CD4-positive, alpha-beta T cell treated with Interleukin-6 at 100 ng/mL for 8 hours (primary cell): ENCODE data around the gene DNAH14.
"Not testable (repeated sequence)": the region's sequence is repeated elsewhere in the genome, so short reads cannot be mapped to it uniquely, and the experiment has no call there.

ENCODE experiments used
- DNase-seq: peaks from one replicate; pipeline ENCODE4 v3.0.0-alpha.2; 2020; ENCODE audit warnings: mixed read lengths, low spot score

Gene DNAH14

DNA sequence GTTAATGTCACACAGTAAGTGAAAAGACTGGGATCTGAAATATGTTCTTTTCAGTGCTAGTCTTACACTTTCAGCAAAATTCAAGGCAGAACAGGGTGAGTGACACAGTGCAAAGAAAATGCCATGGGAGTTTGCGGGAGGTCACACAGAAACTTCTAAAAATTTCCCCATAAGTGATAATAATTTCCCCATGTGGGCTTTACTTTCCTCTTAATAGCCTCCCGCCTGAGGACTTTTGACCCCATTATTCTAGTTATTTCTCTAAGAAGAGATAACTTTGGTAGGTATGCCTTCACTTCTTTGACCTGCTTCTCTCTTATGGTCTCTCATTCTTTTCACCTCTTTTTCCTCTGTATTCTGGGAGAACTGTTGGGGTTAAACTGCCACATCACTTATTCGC lies 8.1 kb upstream of the DNAH14 start:
- DNase-seq, result no peak

DNA sequence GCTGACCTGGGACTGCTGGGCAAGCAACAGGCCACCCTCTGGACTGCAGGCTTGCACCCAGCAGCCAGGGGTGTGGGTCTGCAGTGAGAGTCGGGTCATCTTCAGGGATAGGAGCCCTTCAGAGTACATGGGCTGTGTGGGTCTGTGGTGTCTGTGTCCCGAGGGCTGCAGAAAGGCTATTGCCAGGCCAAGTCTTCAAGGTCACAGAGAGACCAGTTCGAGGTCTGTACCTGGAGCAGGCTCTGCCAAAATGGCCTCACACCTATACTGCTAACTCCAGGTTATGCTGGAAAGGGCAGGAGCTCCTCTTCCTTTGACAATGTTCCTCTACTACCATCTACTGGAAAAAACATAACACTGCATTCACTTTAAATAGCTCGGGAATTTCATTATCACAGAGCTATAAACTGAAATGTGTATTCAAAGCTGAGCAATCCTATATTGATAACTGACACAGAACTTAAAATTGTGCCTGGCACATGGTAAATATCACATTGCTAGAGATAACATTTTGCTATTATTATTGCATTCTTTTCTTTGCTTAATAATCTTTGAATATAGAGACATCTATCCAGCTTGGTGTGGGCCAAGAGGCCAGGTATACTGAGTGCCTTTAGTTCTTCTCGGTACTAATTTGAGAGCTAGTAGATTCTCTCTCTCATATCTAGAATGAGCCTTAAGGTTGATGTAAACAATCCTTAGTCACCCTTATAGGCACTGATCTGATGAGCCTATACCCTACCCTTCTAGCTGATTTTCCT lies 6.9 kb upstream of the DNAH14 start:
- no peak for DNase-seq

DNA sequence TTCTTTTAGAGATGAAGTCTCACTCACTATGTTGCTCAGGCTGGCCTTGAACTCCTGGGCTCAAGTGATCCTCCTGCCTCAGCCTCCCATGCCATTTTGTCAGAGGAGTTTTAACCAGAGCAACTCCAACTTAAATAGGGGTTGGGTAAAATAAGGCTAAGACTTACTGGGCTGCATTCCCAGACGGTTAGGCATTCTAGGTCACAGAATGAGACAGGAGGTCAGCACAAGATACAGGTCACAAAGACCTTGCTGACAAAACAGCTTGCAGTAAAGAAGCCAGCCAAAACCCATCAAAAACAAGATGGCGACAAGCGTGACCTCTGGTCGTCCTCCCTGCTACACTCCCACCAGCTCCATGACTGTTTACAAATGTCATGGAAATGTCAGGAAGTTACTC lies 5.7 kb upstream of the DNAH14 start:
- no peak for DNase-seq

DNA sequence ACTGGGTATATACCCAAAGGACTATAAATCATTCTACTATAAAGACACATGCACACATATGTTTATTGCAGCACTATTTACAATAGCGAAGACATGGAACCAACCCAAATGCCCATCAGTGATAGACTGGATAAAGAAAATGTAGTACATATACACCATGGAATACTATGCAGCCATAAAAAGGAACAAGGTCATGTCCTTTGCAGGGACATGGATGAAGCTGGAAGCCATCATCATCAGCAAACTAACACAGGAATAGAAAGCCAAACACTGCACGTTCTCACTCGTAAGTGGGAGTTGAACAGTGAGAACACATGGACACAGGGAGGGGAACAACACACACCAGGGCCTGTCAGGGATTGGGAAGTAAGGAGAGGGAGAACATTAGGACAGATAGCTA lies 1.8 kb upstream of the DNAH14 start:
- DNase-seq, result not testable (repeated sequence)

DNA sequence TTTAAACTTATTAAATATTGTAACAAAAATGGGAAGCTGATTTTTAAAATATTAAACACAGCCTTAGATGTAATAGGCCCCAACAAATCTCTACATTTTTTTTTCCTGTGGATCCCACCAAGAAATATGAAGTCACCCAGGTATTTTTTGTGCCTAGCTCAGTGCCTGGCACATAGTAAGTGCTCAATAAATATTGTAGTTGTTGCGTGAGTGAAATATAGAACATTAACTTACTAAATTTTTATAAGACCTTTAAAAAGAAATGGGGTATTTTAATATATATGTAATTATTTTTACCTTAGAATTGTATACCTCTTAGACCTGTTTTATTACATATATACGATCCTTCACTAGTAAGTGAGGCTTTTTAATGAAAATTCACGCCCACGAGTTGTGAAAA lies 569 bp upstream of the DNAH14 start:
- no peak for DNase-seq

DNA sequence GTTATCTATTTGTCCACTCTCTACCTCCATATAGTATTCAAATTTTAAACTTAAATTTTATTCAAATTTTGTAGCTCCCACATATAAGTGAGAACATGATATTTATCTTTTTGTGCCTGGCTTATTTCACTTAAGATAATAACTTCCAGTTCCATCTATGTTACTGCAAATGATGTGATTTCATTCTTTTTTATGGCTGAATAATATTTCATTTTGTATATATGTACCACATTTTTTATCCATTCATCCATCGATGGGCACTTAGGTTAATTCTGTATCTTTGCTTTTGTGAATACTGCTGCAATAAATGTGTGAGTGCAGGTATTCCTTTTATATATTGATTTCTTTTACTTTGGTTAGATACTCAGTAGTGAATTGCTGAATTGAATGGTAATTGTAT lies 2.1 kb downstream of the DNAH14 start:
- DNase-seq, result no peak

DNA sequence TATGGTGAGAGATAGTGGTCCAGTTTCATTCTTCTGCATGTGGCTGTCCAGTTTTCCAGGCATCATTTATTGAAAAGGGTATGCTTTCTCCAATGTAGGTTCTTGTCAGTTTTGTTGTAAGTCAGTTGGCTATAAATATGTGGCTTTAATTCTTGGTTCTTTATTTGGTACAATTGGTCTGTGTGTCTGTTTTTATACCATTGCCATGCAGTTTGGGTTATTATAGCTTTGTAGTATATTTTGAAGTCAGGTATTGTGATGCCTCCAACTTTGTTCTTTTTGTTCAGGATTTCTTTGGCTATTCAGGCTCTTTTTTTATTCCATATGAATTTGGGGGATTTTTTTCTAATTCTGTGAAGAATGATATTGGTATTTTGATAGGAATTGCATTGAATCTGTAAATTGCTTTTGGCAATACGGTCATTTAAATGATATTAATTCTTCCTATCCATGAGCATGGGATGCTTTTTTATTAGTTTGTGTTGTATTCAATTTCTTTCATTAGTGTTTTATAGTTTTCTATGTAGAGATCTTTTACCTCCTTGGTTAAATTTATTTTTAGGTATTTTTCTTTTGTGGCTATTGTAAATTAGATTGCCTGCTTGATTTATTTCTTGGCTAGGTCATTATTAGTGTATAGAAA lies 3.3 kb downstream of the DNAH14 start:
- no peak for DNase-seq

DNA sequence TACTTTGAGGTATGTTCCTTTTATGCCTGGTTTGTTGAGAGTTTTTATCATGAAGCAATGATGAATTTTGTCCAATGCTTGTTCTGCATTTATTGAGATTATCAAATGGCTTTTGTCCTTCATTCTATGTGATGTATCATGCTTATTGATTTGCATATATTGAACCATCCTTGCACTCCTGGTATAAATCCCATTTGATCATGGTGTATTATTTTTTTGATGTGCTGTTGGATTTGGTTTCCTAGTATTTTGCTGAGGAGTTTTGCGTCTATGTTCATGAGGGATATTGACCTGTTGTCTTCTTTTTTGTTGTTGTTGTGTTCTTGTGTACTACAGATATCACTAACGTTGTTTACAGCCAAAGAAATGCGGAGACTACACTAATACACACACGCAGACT lies 4.1 kb downstream of the DNAH14 start:
- DNase-seq, result no peak

DNA sequence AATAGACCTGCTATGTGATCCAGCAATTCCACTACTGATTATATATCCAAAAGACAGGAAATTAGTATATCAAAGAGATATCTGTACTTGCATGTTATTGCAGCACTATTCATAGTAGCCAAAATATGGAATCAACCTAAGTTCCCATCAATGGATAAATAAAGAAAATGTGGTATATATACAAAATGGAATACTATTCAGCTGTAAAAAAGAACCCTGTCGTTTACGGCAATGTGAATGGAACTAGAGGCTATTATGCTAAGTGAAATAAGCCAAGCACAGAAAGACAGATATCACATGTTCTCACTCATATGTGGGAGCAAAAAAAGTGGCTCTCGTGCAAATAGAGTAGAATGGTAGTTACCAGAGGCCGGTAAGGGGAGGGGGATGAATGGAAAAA lies 9.2 kb downstream of the DNAH14 start:
- no peak for DNase-seq

DNA sequence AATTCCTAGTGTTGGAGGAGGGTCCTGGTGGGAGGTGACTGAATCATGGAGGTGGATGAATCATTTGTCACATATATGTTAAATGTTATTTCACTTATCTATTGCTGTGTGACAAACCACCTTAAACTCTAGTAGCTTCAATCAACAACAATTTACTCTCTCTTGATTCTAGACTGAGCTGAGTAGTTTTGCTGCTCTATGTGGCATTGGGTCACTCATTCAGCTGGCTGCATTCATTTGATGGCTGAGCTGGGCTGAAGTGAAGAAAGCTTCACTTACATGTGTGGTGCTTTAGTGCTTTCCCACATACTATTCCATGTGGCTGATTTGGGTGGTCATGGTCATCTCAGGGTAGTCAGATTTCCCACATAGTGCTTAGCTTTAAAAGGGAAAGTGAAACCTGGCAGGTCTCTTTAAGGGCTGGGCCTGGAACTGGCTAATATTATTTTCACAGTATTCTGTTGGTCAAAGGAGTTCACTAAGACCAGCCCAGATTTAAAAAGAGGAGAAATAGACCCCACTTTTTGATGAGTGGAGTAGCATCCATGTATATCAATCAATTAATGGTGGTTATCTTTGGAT lies 10.5 kb downstream of the DNAH14 start:
- DNase-seq, result no peak

DNA sequence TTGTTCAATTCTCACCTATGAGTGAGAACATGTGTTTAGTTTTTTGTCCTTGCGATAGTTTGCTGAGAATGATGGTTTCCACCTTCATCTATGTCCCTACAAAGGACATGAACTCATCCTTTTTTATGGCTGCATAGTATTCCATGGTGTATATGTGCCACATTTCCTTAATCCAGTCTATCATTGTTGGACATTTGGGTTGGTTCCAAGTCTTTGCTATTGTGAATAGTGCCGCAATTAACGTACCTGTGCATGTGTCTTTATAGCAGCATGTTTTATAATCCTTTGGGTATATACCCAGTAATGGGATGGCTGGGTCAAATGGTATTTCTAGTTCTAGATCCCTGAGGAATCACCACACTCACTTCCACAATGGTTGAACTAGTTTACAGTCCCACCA lies 11.3 kb downstream of the DNAH14 start:
- DNase-seq, result not testable (repeated sequence)

DNA sequence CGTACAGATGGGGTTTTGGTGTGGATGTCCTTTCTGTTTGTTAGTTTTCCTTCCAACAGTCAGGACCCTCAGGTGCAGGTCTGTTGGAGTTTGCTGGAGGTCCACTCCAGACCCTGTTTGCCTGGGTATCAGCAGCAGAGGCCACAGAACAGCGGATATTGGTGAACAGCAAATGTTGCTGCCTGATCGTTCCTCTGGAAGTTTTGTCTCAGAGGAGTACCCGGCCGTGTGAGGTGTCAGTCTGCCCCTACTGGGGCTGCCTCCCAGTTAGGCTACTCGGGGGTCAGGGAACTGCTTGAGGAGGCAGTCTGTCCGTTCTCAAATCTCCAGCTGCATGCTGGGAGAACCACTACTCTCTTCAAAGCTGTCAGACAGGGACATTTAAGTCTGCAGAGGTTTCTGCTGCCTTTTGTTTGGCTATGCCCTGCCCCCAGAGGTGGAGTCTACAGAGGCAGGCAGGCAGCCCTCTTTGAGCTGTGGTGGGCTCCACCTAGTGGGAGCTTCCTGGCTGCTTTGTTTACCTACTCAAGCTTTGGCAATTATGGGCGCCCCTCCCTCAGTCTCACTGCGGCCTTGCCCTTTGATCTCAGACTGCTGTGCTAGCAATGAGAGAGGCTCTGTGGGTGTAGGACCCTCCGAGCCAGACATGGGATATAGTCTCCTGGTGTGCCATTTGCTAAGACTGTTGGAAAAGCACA lies 16.3 kb downstream of the DNAH14 start:
- DNase-seq, result not testable (repeated sequence)

DNA sequence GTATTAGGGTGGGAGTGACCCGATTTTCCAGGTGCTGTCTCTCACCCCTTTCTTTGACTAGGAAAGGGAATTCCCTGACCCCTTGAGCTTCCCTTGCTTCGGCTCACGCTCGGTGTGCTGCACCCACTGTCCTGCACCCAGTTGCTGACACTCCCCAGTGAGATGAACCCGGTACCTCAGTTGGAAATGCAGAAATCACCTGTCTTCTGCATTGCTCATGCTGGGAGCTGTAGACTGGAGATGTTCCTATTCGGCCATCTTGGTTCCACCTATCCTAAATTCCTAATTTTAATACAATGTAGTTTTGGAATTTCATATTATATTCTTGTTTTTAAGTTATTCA lies 16.8 kb downstream of the DNAH14 start:
- not testable (repeated sequence) for DNase-seq

DNA sequence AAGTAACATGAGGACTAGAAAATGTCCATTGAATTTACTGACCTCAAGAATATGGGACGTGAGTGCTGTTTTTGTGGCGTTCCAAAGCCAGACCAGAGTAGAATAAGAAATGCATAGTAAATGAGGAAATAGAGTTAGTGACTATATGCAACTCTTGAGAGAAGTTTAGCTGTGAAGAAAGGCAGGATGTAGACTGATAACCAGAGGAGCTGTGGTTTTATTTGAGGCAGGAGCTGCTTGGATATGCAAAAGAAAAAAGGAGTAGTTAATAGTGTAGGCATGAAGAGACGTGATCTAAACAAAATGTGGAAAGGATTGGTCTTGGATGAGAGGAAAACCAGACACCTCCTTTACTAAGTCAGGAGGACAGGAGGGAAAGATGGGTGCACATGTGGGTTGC lies 28.2 kb downstream of the DNAH14 start:
- DNase-seq, result no peak

DNA sequence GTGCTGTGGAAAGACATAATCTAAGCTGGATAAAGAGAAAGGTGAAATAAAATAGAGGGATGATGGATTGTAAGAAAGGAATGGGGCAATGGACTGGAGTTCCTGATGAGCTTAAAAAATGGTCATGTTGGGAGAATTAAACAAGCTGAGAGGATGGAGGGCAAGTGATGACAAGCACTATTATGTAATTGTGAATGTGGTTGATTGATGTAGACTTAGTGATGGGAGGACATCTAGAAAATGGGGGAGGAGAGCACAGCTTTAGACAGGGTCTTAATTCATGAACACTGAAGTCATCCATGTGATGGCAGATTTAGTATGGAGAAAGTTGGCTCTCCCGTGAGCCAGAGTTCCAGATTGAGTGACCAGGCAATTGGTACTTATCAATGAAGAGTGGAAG lies 29.0 kb downstream of the DNAH14 start:
- DNase-seq, result no peak

DNA sequence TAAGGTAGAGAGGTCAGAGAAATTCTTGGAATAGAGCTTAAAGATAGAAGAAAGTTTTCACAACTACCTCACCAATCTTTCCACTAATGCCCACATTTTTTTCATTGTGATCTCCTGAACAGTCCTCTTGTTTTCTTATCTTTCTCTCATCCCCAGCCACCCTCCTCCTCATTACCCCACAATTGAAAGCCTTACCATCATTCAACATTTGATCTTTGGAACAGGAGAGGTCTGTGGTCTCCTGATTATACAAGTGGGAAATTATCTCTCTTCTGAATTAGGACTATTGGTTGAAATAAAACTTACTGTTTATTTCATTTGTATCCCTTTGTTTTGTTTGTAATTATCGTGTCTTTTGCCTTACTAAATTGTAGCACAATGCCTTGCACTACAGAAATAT lies 29.6 kb downstream of the DNAH14 start:
- DNase-seq, result no peak

DNA sequence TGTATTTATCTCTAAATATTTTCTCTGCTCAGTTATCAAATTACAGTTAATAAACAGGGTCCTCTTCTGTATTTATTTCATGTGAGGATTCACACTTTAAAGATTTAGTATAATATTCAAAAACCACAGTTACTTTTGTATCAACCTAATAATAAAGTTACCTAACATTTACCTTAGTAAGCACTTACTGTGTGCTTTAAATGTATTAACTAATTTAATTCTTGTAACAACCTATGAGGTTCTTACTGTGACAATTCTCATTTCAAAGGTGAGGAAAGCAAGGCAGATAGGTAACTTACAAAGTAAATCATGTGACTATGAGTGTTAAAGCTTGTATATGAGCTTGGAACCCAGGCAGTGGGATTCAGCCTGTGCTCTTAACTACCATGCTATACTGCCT lies 30.2 kb downstream of the DNAH14 start:
- DNase-seq, result no peak

DNA sequence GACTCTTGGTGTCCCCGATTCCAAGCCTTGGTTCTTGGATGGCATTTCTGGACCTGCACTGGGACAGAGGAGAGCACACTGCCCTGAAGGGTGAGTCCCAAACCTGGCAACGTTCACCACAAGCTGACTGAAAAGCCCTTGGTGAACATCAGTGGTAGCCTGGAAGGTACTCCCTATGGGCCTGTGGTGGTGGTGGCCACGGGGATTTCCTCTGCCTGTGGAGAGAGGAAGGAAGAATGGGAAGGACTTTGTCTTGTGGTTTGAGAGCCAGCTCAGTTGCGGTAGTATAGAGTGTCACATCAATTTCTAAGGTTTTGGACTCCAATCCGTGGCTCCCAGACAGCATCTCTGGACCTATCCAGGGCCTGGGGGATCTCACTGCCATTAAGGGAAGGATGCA lies 50.7 kb downstream of the DNAH14 start:
- no peak for DNase-seq

DNA sequence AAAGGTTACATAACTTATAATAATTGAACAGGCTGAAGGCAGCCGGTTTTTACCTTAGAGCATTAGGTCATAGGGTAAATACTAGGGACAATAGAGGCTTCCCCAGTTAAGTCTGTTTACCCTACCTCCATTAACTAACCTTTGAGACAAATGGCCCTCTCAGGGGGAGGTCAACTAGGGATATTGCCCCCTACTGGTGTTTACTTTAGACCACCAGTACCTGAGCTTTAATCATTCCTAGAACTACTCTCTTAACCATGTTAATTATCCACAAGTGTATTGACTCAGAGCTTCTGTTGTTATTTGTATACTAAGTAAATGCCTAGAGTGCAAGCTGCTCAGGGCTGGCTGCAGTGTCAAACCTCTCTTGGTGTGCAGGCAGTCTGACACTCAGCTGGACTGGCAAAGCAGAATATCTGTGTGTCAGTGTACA lies 52.5 kb downstream of the DNAH14 start:
- not testable (repeated sequence) for DNase-seq

DNA sequence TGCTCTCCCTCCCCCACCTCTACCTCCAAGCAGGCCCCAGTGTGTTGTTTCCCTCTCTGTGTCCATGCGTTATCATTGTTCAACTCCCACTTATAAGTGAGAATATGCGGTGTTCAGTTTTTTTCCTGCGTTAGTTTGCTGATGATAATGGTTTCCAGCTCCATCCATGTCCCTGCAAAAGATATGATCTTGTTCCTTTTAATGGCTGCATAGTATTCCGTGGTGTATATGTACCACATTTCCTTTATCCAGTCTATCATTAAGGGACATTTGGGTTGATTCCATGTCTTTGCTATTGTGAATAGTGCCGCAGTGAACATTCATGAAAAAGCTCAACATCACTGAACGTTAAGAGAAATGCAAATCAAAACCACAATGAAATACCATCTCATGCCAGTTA lies 58.6 kb downstream of the DNAH14 start:
- no peak for DNase-seq

DNA sequence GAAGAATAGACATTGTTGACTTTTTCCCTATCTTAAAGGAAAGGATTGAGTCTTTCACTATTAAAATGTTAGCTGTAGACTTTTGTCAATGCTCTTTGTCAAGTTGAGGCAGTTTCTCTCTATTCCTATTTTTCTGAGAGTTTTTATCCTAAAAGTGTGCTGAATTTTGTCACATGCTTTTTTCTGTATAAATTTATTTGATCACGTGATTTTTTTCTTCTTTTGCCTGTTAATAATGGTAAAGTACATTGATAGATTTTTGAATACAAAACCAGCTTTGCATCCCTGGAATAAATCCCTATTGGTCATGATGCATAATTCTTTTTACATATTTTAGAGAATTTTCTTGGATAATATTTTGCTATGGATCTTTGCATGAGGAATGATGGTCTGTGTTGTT lies 60.1 kb downstream of the DNAH14 start:
- DNase-seq, result no peak

DNA sequence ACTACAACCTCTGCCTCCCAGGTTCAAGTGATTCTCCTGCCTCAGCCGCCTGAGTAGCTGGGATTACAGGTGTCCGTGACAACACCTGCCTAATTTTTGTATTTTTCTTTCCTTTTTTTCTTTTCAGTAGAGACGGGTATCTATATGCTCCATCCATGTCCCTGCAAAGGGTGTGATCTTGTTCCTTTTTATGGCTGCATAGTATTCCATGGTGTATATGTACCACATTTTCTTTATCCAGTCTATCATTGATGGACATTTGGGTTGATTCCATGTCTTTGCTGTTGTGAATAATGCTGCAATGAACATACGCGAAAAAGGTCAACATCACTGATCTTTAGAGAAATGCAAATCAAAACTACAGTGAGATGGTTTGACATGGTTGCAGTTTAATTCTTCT lies 62.1 kb downstream of the DNAH14 start:
- DNase-seq, result not testable (repeated sequence)

DNA sequence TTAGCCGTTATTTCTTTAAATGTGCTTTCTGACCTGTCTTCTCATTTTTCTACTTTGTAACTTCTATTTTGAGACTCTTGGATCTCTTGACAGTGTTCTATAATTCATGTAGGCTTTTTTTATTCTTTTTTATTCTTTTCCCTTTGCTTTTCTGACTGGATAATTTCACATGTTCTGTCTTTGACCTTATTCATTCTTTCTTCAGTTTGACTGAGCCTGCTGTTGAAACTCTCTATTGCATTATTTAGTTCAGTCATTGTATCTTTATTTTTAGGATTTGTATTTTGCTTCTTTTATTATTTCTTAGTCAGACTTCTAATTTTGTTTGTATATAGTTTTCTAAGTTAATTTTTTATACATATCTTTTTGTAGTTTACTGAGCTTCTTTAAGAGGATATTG lies 66.1 kb downstream of the DNAH14 start:
- no peak for DNase-seq
